Vagina (tissue), 2 donors: ENCODE measurements around the gene KIF2C. TPM values are rescaled to one million over a fixed set of nuclear protein-coding genes. Genes with fewer than 3 reads are reported as not detected.

ENCODE experiments used
- DNase-seq, 2 donors: peaks; one replicate each; pipeline ENCODE4 v3.0.0-alpha.2; 2017; ENCODE audit errors: extremely low spot score in 2 of 2
- H3K27ac ChIP-seq: fragments of 200-600 bp; sonication (generic); one replicate; pipeline ENCODE4 v1.5.1; 2019
- H3K27me3 ChIP-seq: fragments of 200-600 bp; sonication (generic); one replicate; pipeline ENCODE4 v1.5.1; 2019
- H3K36me3 ChIP-seq, 2 donors: fragments of 200-600 bp; sonication (generic); one replicate each; pipeline ENCODE4 v1.5.1; 2017 to 2019
- H3K4me1 ChIP-seq: fragments of 200-600 bp; sonication (generic); one replicate; pipeline ENCODE4 v1.5.1; 2019
- H3K4me3 ChIP-seq, 2 donors: fragments of 200-600 bp; sonication (generic); 1 replicate in 1 of 2; 2 replicates in 1 of 2; pipeline ENCODE4 v1.5.1; 2016 to 2019
- H3K9me3 ChIP-seq: fragments of 200-600 bp; sonication (generic); one replicate; pipeline ENCODE4 v1.5.1; 2019
- CTCF ChIP-seq, 3 experiments: fragments of 450-650 bp in 2 of 3; fragments of 200-600 bp in 1 of 3; sonication (generic) in 1 of 3; IDR thresholded peaks; one replicate each; pipeline ENCODE4 v1.5.1; 2017 to 2019; ENCODE audit warnings: antibody characterized with exemption in 3 of 3, mild to moderate bottlenecking in 2 of 3, moderate library complexity in 2 of 3
- POLR2A ChIP-seq, 2 donors: fragments of 450-650 bp; IDR thresholded peaks; one replicate each; pipeline ENCODE4 v1.6.1; 2017; ENCODE audit warnings: antibody characterized with exemption in 2 of 2, mild to moderate bottlenecking in 2 of 2, moderate library complexity in 2 of 2
- POLR2AphosphoS5 ChIP-seq, 2 donors: sonication (generic); formaldehyde crosslinking; IDR thresholded peaks; one replicate each; pipeline ENCODE4 v1.9.0; 2017; ENCODE audit warnings: antibody characterized with exemption in 2 of 2, mild to moderate bottlenecking in 2 of 2, low read depth in 1 of 2; ENCODE audit not compliant: insufficient read depth in 1 of 2
- intact Hi-C: fragments of 100-400 bp; cut with DNase I; formaldehyde crosslinking; loops from one replicate; pipeline ENCODE4 v1.15.1; 2023
- total RNA-seq: library from RNA; depleted of rRNA; stranded (reverse); fragments of >200 nt; gene quantifications from one replicate; pipeline ENCODE4 v1.2.3, GENCODE V29; 2016

KIF2C gene
- total RNA-seq, 1 donor from 2014 or later = 3.4 TPM

GRCh38 chr1:44717156-44717555 is 22.5 kb upstream of the KIF2C start:
- H3K4me1 ChIP-seq = no peaks in the 10 kb centered on the region
- no peak for TF ChIP-seq CTCF (IDR thresholded peaks at IDR 0.05)
- no peak for TF ChIP-seq POLR2AphosphoS5 (IDR thresholded peaks at IDR 0.05; ENCODE audit: insufficient read depth in 1 of 2, low read depth in 1 of 2)
- no peak for TF ChIP-seq POLR2A (IDR thresholded peaks at IDR 0.05)
- no peak overlapping the region for H3K4me3 ChIP-seq
- H3K27me3 ChIP-seq = no peaks in the 10 kb centered on the region
- intact Hi-C loops = no loop called here
- no peak overlapping the region for H3K27ac ChIP-seq
- no peaks in the 10 kb centered on the region for H3K9me3 ChIP-seq
- DNase-seq = no peak
- H3K36me3 ChIP-seq = no peaks in the 10 kb centered on the region

GRCh38 chr1:44717653-44718052 is 22.0 kb upstream of the KIF2C start:
- intact Hi-C loops = no loop called here
- TF ChIP-seq POLR2AphosphoS5 (IDR thresholded peaks at IDR 0.05; ENCODE audit: insufficient read depth in 1 of 2, low read depth in 1 of 2) = no peak
- no peak for TF ChIP-seq CTCF (IDR thresholded peaks at IDR 0.05)
- no peak for TF ChIP-seq POLR2A (IDR thresholded peaks at IDR 0.05)
- no peaks in the 10 kb centered on the region for H3K36me3 ChIP-seq
- no peaks in the 10 kb centered on the region for H3K27me3 ChIP-seq
- no peak for DNase-seq
- no peak overlapping the region for H3K27ac ChIP-seq
- no peak overlapping the region for H3K4me3 ChIP-seq
- no peaks in the 10 kb centered on the region for H3K4me1 ChIP-seq
- H3K9me3 ChIP-seq = no peaks in the 10 kb centered on the region

GRCh38 chr1:44718091-44718490 is 21.5 kb upstream of the KIF2C start:
- Histone ChIP-seq H3K27ac (no peak overlapping the region), H3K9me3 (no peaks in the 10 kb centered on the region), H3K27me3 (no peaks in the 10 kb centered on the region), H3K4me3 (no peak overlapping the region), H3K4me1 (no peaks in the 10 kb centered on the region), H3K36me3 (no peaks in the 10 kb centered on the region)
- intact Hi-C loops = no loop called here
- no peak for TF ChIP-seq POLR2A (IDR thresholded peaks at IDR 0.05)
- no peak for TF ChIP-seq CTCF (IDR thresholded peaks at IDR 0.05)
- no peak for TF ChIP-seq POLR2AphosphoS5 (IDR thresholded peaks at IDR 0.05; ENCODE audit: insufficient read depth in 1 of 2, low read depth in 1 of 2)
- DNase-seq = no peak

- Histone ChIP-seq H3K27ac (no peak overlapping the region), H3K36me3 (no peaks in the 10 kb centered on the region), H3K27me3 (no peaks in the 10 kb centered on the region), H3K4me1 (no peaks in the 10 kb centered on the region), H3K9me3 (no peaks in the 10 kb centered on the region), H3K4me3 (no peak overlapping the region)
- no peak for DNase-seq
- intact Hi-C loops = no loop called here
- no peak for TF ChIP-seq POLR2AphosphoS5 (IDR thresholded peaks at IDR 0.05; ENCODE audit: insufficient read depth in 1 of 2, low read depth in 1 of 2)
- no peak for TF ChIP-seq CTCF (IDR thresholded peaks at IDR 0.05)
- no peak for TF ChIP-seq POLR2A (IDR thresholded peaks at IDR 0.05)
These were observed 20.3 kb upstream of the KIF2C start for GRCh38 chr1:44719318-44719717.

GRCh38 chr1:44720281-44720680 is 19.4 kb upstream of the KIF2C start:
- Histone ChIP-seq H3K4me1 (no peaks in the 10 kb centered on the region), H3K27me3 (no peaks in the 10 kb centered on the region), H3K4me3 (no peak overlapping the region), H3K36me3 (no peaks in the 10 kb centered on the region), H3K9me3 (no peaks in the 10 kb centered on the region), H3K27ac (no peak overlapping the region)
- TF ChIP-seq POLR2AphosphoS5 (IDR thresholded peaks at IDR 0.05; ENCODE audit: insufficient read depth in 1 of 2, low read depth in 1 of 2) = no peak
- no peak for TF ChIP-seq CTCF (IDR thresholded peaks at IDR 0.05)
- TF ChIP-seq POLR2A (IDR thresholded peaks at IDR 0.05) = no peak
- intact Hi-C loops = no loop called here
- no peak for DNase-seq
